GM12891 (cell line): ENCODE measurements around the gene PDZRN3.

ENCODE experiments used
- POLR2A ChIP-seq: IDR thresholded peaks from 2 replicates; pipeline ENCODE4 v1.6.1; 2011; ENCODE audit warnings: low read depth, low read length, control low read depth
- POLR2AphosphoS5 ChIP-seq: IDR thresholded peaks from 2 replicates; pipeline ENCODE4 v1.6.1; 2011; ENCODE audit warnings: low read depth, low read length, control low read depth
- SPI1 ChIP-seq: IDR thresholded peaks from 2 replicates; pipeline ENCODE4 v1.6.1; 2011; ENCODE audit warnings: low read depth, low read length, control low read depth

DNA sequence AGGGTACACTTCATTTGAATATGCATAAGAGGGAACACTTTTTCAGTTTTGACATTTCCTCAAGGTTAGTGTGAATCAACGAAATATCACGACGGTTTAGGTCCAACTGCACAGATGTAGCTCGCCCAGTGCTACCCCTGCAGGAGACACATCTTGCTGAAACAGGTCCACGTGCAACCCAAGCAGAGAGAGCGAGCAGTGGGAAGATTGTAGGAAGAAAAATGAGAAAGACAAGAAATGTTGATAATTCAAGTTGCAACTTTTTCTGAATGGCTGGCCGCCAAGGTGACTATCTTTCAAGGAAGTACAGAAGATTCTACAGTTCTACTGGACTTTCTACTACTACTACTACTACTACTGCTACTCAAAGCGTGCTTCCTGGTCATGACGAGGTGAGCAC, 231.7 kb downstream of the PDZRN3 start:
- TF ChIP-seq SPI1 (no peak), POLR2AphosphoS5 (no peak), POLR2A (no peak)
